ENCODE measurements around the gene LRR1.

Gene LRR1

GRCh38 chr14:49623387-49623786 is 24.6 kb downstream of the LRR1 start:
- TF ChIP-seq TAF1 (IDR thresholded peaks at IDR 0.05; ENCODE audit: low read depth, low read length) (no peak), POLR2A (IDR thresholded peaks at IDR 0.05; ENCODE audit: low read depth, low read length) (no peak), SPI1 (IDR thresholded peaks at IDR 0.05; ENCODE audit: low read depth, low read length) (no peak), POLR2AphosphoS5 (IDR thresholded peaks at IDR 0.05; ENCODE audit: low read depth, low read length) (no peak), PAX5 (IDR thresholded peaks at IDR 0.05; ENCODE audit: insufficient read depth, low read length, severe bottlenecking) (no peak), POU2F2 (IDR thresholded peaks at IDR 0.05; ENCODE audit: low read depth, low read length) (no peak)
- no peak for DNase-seq (ENCODE audit: insufficient read length, low spot score)
- no peak for FAIRE-seq

GRCh38 chr14:49623941-49624839 is 25.4 kb downstream of the LRR1 start:
- FAIRE-seq (no peak), DNase-seq (ENCODE audit: insufficient read length, low spot score) (no peak)
- TF ChIP-seq POU2F2 (IDR thresholded peaks at IDR 0.05; ENCODE audit: low read depth, low read length): no peak
- TF ChIP-seq POLR2A (IDR thresholded peaks at IDR 0.05; ENCODE audit: low read depth, low read length): peak; percentile 61
- 0 out of 2 replicates have a peak, but pooled peaks have one; percentile 23 for TF ChIP-seq POLR2AphosphoS5 (IDR thresholded peaks at IDR 0.05; ENCODE audit: low read depth, low read length)

- DNase-seq (ENCODE audit: insufficient read length, low spot score) (peak; percentile 82), FAIRE-seq (peak; percentile 95)
Observed at GRCh38 chr14:49633640-49634546, 35.2 kb downstream of the LRR1 start.

GRCh38 chr14:49634547-49635334 is 36.0 kb downstream of the LRR1 start, which contains the start of gene DNAAF2:
Gene DNAAF2 (minus strand): TSS chr14:49635244. CDS start chr14:49635149, 95 bp downstream.
- DNase-seq (ENCODE audit: insufficient read length, low spot score) (peak; percentile 32), FAIRE-seq (peak; percentile 35)
- TF ChIP-seq TAF1 (IDR thresholded peaks at IDR 0.05; ENCODE audit: low read depth, low read length) (no peak), PAX5 (IDR thresholded peaks at IDR 0.05; ENCODE audit: insufficient read depth, low read length, severe bottlenecking) (no peak), SPI1 (IDR thresholded peaks at IDR 0.05; ENCODE audit: low read depth, low read length) (0 out of 2 replicates have a peak, but pooled peaks have one; percentile 1), POLR2A (IDR thresholded peaks at IDR 0.05; ENCODE audit: low read depth, low read length) (no peak; the same call in 1 of the 2 replicates), POU2F2 (IDR thresholded peaks at IDR 0.05; ENCODE audit: low read depth, low read length) (no peak; the same call in 1 of the 2 replicates), POLR2AphosphoS5 (IDR thresholded peaks at IDR 0.05; ENCODE audit: low read depth, low read length) (0 out of 2 replicates have a peak, but pooled peaks have one; percentile 24)

More at GRCh38 chr14:49633640-49634546, 35.2 kb downstream of the LRR1 start:
- TF ChIP-seq SPI1 (IDR thresholded peaks at IDR 0.05; ENCODE audit: low read depth, low read length) (peak; percentile 21; the same call in 1 of the 2 replicates), TAF1 (IDR thresholded peaks at IDR 0.05; ENCODE audit: low read depth, low read length) (peak; percentile 7; the same call in 1 of the 2 replicates), PAX5 (IDR thresholded peaks at IDR 0.05; ENCODE audit: insufficient read depth, low read length, severe bottlenecking) (no peak), POLR2AphosphoS5 (IDR thresholded peaks at IDR 0.05; ENCODE audit: low read depth, low read length) (peak; percentile 39), POU2F2 (IDR thresholded peaks at IDR 0.05; ENCODE audit: low read depth, low read length) (no peak; the same call in none of the 2 replicates), POLR2A (IDR thresholded peaks at IDR 0.05; ENCODE audit: low read depth, low read length) (0 out of 2 replicates have a peak, but pooled peaks have one; percentile 63)

DNA sequence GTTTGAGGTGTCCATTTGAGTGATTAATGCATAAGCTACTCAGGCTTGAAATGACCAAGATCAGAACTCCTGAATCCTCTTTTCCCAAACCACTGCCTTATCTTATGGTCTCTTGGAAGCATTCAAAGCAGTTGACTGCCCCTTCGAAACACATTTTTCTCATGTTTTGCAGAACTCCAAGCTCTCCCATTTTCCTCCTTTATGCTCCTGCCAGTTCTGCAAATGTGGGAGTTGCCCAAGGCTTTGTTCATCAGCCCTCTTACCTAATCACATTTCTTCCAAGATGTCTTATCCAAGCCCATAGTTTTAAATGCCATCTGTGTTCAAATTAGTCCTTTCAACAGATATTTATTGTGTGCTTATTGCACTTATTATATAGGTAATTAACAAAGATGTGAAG is 38.1 kb downstream of the LRR1 start:
- DNase-seq (ENCODE audit: insufficient read length, low spot score): no peak
- TF ChIP-seq POLR2A (IDR thresholded peaks at IDR 0.05; ENCODE audit: low read depth, low read length) (no peak), SPI1 (IDR thresholded peaks at IDR 0.05; ENCODE audit: low read depth, low read length) (no peak), POLR2AphosphoS5 (IDR thresholded peaks at IDR 0.05; ENCODE audit: low read depth, low read length) (no peak), PAX5 (IDR thresholded peaks at IDR 0.05; ENCODE audit: insufficient read depth, low read length, severe bottlenecking) (no peak), POU2F2 (IDR thresholded peaks at IDR 0.05; ENCODE audit: low read depth, low read length) (no peak), TAF1 (IDR thresholded peaks at IDR 0.05; ENCODE audit: low read depth, low read length) (no peak)
- no peak for FAIRE-seq

- TF ChIP-seq POLR2AphosphoS5 (IDR thresholded peaks at IDR 0.05; ENCODE audit: low read depth, low read length) (no peak), TAF1 (IDR thresholded peaks at IDR 0.05; ENCODE audit: low read depth, low read length) (no peak), SPI1 (IDR thresholded peaks at IDR 0.05; ENCODE audit: low read depth, low read length) (no peak), PAX5 (IDR thresholded peaks at IDR 0.05; ENCODE audit: insufficient read depth, low read length, severe bottlenecking) (no peak), POU2F2 (IDR thresholded peaks at IDR 0.05; ENCODE audit: low read depth, low read length) (no peak), POLR2A (IDR thresholded peaks at IDR 0.05; ENCODE audit: low read depth, low read length) (no peak)
- FAIRE-seq: no peak
- DNase-seq (ENCODE audit: insufficient read length, low spot score): no peak
Observed at GRCh38 chr14:49637534-49638078, 38.9 kb downstream of the LRR1 start.

DNA sequence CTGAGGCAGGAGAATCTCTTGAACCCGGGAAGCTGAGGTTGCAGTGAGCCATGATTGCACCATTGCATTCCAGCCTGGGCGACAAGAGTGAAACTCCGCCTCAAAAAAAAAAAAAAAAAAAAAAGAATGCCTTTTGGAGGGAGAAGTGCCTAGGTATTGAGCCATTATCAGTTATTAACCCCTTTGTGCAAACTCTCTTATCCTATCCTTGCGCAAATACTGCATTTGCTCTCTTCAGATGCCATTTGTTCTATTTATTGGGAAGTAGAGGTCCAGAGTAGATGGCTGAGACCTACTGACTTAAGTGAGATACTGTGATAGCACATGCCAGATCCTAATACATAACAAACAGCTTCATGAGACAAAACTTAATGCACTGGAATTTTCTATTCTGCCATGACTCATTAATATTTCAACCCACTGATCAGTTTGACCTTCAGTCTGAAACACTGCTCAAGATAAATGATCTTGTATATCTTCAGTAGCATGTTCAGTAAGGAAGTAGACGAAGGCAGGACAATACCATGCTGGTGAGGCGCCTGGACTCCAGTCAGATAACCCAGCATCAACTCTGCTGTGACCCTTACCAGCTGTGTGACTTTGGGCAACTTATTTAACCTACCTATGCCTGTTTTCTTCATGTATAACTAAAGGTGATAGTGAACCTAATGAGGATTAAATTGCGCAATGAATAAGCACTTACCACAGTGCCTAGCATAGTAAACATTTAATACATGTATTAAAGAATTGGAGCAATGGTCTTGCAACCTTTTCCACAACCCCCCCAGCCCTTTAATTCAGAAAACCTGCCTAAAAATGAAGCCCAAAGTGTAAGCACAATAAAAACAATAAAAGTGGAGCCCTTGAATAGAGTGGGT is 42.0 kb downstream of the LRR1 start:
- no peak for FAIRE-seq
- TF ChIP-seq TAF1 (IDR thresholded peaks at IDR 0.05; ENCODE audit: low read depth, low read length) (no peak), SPI1 (IDR thresholded peaks at IDR 0.05; ENCODE audit: low read depth, low read length) (no peak), POLR2AphosphoS5 (IDR thresholded peaks at IDR 0.05; ENCODE audit: low read depth, low read length) (no peak), PAX5 (IDR thresholded peaks at IDR 0.05; ENCODE audit: insufficient read depth, low read length, severe bottlenecking) (no peak), POLR2A (IDR thresholded peaks at IDR 0.05; ENCODE audit: low read depth, low read length) (no peak), POU2F2 (IDR thresholded peaks at IDR 0.05; ENCODE audit: low read depth, low read length) (no peak)
- DNase-seq (ENCODE audit: insufficient read length, low spot score): no peak
